Activated T-cell treated with anti-CD3 and anti-CD28 coated beads, Interleukin-2, amount 50 U/mL, for 1 hour (primary cell): ENCODE results near the gene MINDY3.
"Not testable (repeated sequence)": the region's sequence is repeated elsewhere in the genome, so short reads cannot be mapped to it uniquely, and the experiment has no call there.

Source experiments
- DNase-seq: peaks from one replicate; pipeline ENCODE4 v3.0.0-alpha.2; 2020

Gene MINDY3

DNA sequence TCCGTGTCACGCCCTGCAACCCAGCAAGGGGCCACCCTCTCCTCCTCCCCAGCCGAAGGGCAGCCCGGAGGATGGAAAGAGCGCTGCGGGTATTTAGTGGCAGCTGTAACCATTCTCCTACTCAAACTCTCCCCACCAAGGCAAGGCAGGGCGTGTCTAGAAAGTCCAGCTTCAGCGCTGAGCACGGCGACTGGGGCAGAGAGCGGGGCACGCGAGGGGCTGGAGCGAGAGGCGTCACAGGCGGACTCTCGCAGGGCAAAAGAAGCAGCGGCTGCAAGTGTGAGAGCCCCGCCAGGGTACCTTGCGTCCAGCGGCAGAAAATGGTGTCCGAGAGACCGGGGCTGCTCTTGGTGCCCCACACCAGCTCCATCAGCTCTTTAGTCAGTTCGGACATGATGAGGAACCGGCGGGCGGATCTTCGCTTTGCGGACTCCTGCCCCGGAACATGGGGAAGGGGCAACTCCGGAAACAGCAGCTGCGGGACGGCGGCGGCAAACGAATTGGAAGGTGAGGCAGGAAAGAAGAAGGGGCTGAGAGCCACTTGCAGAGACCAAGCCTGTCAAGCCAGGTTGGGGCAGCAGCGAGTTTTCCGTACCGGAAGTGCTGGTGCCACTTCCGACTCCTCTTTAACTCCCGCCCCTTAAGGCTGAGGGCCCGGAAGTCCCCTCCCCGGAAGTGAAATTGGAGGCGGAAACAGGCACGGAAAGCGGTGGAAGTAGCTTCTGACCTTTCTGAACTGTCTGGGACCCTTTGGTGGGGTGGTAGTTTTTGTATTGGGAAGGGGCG is at the start of gene MINDY3:
Gene MINDY3, minus strand, starts transcription at position 602 of the 786 bp plus-strand sequence. Its CDS starts 208 bp downstream, at position 394.
- peak; percentile 81 for DNase-seq

DNA sequence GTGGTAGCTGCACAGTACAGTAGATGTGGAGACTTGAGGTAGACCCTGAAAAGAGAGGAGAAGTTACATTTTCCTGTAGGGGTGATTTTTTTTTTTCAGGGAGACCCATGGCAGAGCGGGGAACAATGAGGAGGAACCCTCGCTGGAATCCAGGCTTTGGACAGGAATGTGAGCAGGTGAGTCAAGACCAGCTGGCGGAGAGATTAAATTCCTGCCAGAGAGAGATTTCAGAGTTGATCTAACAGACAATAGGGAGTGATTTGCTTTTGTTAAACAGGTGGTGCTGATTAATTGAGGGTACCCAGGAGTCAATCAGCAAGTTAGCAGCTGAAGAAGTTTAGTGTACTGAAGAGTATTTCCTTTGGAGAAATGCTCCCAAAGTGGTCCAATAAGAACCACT is 41.6 kb upstream of the MINDY3 start:
- no peak for DNase-seq

DNA sequence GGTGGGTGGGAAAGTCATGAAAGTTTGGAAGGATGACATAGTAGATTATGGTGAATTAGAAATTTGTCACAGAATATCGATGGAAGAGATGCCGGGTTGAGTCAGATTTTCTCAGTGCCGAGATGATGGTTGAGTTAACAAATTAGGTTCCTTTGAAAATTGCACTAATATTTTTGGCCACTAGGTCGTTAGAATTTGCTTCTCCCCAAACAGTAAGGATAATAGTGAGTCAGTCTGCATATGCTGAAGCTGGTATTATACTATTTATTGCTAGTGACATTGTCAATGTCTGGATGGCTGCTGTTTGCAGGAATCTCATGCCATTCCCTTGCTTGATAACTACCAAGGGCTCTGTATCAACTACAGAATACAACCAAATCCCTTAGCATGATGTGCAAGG is 37.7 kb upstream of the MINDY3 start:
- no peak for DNase-seq

DNA sequence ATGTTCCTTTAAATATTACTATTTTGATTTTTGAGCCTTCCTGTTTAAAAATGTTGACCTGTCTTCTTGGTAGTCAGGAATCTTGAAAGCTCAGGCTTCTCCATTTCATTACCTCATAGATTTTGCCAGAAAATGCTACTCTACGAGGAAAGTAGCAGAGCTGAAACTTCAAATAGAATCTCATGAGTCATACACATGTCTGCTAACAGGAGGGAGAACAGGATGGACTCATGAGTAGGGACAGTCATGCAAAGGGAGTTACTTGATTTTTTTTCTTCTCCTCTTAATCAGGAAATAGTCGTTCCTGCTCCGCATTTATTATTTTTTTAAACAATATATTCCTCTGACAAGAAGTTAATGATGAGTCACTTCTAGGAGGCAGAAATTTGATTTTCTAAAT is 37.0 kb upstream of the MINDY3 start:
- DNase-seq: no peak

DNA sequence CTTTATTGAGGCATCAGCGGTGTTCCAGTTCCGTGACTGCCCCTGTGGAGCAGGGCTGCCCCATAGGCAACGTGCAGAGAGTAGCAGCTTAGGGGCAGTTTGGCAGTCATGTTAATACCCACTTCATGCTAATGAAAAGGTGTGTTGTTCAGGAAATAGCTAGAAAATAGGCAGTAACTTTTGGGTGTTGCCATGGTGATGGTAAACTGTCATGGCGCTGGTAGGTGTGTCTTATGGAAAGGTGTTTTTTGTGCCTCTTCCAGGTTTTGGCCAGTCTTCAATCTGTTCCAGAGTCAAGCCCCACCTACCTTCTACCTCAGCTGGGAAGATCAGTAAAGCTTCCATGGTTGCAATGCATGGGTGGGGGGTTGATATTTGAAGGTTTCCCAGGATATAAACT is 36.3 kb upstream of the MINDY3 start:
- no peak for DNase-seq

DNA sequence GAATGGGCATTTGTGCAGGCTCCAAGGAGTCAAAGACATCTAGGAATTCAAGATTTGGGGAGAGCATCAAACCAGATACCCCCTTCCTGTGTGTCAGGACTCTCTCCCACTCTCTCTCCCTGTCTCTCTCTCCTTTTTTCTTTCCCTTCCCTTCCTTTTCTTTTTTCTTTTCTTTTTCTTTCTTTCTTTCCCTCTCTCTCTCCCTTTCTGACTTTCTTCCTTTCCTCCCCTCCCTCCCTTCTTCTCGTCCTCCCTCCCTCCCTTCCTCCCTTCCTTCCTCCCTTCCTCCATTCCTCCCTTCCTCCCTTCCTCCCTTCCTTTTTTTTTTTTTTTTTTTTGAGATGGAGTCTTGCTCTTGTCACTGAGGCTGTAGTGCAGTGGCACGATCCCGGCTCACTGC is 24.1 kb upstream of the MINDY3 start:
- no peak for DNase-seq

DNA sequence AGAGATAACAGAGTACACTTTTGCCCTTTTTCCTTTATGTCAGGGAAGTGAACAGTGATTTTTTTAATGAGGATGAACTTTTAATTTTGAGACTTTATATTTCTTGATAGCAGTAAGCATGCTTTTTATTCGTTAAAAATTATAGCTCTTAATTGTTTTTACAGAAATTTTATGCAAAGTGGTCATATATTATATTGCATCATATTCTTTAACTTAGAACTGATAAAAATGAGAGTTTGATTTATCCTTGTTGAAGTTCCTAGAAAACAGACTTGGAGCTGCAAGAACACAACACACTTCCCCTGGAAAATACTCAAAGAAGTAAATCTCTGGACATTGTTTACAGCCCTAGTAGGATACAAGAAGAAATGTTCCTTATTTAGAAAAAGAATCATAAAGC is 21.2 kb upstream of the MINDY3 start:
- DNase-seq: no peak

DNA sequence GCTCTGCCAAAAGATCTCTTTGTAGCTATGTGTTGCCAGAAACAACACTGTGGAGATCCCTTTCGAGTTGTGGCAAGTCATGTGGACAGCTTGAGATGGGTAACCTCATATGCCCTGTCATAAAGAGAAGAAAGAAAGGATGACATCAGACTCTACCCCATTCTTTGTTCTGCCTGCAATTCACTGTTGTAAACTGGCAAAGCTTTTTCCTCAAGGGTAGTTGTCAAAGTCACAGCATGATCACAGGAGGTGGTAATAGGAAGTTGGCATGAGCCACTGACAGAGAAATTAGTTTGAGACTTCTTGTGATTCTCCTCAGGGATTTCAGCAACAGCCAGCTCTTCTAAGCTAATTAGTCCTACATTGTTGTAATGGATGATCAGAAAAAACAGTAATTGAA is 19.4 kb upstream of the MINDY3 start:
- no peak for DNase-seq

DNA sequence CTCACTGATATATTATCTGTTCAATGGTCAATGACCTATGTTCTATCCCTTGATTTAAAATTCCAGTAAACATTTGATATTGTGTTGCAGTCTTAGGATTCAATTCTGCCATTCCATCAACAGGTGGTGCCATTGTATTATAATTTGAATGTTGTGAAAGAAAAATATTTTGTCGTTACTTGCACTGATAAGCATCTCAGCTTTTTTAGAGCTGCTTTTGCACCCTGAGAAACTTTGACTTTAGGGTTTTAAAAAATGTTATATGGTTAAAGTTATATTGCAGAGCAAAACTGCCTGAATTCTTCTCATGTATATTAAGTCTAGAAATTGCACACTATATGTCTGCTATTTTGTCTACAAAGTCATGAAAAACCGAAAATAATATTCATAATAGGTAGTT is 18.8 kb upstream of the MINDY3 start:
- no peak for DNase-seq

DNA sequence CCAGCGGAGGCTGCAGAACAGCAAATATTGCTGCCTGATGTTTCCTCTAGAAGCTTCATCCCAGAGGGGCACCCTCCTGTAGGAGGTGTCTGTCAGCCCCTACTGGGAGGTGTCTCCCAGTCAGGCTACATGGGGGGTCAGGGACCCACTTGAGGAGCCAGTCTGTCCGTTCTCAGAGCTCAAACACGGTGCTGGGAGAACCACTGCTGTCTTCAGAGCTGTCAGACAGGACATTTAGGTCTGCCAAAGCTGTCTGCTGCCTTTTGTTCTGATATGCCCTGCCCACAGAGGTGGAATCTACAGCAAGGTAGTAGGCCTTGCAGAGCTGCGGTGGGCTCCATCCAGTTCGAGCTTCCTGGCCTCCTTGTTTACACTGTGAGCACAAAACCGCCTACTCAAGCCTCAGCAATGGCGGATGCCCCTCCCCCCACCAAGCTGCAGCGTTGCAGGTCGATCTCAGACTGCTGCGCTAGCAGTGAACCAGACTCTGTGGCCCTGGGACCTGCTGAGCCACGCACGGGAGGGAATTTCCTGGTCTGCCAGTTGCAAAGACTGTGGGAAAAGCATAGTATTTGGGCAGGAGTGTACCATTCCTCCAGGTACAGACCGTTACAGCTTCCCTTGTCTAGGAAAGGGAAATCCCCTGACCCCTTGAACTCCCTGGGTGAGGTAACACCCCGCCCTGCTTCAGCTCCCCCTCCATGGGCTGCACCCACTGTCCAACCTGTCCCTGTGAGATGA is 17.7 kb upstream of the MINDY3 start:
- no peak for DNase-seq

DNA sequence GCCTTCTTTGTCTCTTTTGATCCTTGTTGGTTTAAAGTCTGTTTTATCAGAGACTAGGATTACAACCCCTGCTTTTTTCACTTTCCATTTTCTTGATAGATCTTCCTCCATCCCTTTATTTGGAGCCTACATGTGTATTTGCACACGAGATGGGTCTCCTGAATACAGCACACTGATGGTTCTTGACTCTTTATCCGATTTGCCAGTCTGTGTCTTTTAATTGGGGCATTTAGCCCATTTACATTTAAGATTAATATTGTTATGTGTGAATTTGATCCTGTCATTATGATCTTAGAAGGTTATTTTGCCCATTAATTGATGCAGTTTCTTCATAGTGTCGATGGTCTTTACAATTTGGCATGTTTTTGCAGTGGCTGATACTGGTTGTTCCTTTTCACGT is 16.0 kb upstream of the MINDY3 start:
- DNase-seq: not testable (repeated sequence)

DNA sequence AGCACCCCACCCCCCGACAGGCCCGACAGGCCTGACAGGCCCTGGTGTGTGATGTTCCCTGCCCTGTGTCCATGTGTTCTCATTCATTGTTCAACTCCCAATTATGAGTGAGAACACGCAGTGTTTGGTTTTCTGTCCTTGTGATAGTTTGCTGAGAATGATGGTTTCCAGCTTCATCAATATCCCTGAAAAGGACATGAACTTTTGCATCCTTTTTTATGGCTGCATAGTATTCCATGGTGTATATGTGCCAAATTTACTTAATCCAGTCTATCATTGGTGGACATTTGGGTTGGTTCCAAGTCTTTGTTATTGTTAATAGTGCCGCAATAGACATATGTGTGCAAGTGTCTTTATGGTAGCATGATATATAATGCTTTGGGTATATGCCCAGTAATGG is 12.3 kb upstream of the MINDY3 start:
- DNase-seq: not testable (repeated sequence)

DNA sequence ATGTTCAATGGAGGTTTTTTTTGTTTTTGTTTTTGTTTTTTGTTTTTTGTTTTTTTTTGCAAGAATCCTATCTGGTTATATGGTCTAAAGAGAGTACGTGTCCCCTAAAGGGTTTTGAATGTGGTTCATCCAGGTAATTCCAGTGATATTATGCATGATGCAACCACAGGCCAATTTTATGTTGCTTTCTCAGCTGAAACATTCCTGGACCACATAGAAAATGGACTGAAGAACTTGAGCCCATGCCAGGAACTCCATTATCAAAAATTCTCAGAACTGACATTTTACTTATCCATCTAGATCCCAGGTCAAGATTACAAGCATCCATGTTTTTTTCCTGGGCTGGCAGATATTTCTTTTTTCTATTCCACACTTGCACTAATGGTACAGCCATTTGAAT is 11.5 kb upstream of the MINDY3 start:
- no peak for DNase-seq

DNA sequence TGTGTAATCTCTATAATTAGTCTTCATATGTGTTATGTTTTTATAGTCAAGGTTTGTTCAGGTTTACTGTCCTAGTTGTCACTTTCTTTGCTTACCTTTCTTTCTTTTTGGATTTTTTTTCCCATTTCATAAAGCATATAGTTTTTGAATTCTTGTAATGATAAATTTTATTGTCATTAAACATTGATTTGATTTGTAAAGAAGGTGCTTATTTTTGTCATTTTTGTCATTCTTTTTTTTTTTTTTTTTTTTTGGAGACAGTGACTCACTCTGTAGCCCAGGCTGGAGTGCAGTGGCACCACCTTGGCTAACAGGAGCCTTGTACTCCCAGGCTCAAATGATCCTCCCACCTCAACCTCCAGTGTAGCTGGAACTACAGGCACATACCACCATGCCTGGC is 9.6 kb upstream of the MINDY3 start:
- no peak for DNase-seq

DNA sequence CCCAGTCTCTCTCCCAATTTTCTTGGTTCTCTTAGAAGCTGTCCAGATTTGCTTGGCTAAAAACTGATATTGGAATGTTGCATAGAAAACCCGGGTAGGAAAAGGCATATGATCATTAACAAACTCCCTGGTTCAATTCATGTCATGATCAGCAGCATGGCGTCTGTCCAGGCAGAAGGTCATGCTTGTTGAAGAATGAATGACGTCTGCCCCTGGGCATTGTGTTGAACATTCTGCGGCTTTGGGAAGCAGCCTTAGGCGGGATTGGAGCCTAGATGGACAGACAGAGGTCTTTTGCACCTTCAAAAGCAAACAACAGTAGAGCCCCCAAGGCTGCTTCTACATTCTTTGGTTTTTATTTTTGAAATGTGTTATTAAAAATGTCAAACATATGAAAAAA is 7.7 kb upstream of the MINDY3 start:
- no peak for DNase-seq

DNA sequence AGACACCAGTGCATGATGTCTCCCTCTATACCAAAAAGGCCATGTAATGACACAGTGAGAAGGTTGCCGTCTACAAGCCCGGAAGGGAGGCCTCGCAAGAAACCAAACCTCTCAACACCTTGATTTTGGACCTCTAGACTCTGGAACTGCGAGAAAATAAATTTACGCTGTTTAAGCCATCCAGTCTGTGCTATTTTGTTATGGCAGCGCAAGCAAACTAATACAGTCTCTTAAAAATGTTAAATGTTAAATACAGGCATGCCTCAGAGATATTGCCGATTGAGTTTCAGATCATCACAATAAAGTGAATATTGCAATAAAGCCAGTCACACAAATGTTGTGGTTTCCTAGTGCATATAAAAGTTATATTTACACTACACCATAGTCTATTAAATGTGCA is 5.0 kb upstream of the MINDY3 start:
- no peak for DNase-seq

DNA sequence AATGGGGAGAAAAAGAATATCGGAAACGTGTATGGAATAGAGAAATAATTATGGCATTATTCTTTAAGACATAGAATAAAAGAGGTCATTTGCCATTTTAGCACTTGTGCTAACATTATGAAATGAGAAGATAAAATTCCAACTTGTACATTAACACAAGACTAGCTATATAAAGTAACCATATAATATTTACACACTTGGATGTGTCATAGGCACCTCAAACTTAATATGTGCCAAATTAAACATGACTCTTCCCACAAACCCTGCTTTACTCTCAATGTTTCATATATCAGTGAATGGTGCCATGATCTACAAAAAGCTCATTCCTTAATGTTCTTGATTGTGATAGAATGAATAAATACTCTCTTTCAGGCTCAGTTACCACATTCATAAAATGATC is 4.1 kb upstream of the MINDY3 start:
- no peak for DNase-seq

DNA sequence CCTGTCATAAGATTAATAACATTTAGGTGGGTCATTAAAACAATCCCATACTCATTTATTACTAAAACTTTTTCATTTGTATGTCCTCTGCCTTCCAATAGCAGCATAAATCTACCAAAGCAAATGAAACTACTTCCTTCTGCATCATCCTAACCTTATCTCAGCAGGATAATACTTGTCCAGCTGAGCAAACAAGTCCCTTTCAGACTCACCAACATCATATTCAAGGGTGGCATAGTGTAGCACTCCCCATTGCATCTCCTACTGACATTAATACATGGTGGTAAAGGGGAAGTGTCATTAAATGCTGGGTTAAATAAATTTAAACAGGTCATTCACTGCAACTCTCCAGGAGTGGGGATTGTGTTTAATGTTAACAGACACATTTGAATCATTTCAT is 3.4 kb upstream of the MINDY3 start:
- no peak for DNase-seq

DNA sequence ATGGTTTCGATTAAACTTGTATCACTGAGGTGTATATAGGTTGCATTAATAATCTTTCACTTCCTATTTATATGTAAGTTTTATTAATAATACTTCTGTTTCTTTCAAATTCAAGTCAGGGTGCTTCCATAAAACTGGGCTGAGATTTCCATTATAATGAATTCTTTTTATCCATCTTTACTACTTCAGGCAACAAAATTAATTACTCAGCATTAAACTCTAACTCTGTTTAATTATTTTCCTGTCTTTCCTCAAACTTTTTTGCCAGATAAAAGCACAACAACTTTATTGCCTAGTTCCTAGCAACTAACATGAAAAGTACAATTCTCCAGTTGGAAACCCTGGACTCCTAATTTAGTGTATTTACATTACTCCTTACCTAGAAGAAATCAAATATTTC is 3.0 kb upstream of the MINDY3 start:
- no peak for DNase-seq

DNA sequence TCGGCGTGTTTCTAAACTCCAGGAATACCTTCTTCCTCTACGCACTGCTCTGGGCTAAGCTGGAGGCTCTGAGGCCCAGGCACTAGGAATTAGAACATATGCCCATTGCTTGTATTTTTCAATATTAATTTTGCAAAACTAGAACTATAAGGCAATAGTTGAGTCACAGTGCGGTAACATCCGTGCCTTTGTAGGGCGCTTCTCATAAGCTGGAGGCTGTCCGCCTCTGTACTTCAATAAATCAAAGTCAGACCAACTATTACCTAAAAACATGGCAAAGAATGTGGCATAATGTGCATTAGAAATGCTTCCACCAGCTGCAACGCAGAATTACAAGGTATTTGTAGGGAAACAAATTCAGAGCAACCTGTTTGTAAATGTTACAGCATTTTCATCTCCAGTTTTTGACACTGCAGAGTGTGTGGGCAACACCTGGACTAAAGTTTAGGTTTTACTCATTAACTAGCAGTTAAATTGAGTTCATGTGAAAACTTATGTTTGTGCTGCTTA is 440 bp upstream of the MINDY3 start:
- DNase-seq: no peak

DNA sequence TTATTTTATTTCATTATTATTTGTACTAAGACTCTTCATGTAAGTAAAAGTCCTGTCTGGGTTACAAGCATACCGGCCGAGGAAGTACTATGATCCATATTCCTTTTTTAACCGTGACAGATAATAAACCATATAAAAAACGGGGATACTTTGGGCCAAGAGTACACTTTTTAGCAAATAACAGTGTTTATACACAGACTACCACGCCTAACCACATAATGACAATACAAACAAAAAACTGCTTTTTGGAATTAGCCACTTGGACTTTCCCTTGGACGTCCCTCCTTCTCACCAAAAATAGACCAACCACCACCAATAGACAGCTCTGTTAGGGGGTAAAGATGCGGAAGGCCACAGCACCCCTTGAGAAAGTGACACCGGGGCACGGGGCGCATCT is 800 bp downstream of the MINDY3 start:
- DNase-seq: no peak

DNA sequence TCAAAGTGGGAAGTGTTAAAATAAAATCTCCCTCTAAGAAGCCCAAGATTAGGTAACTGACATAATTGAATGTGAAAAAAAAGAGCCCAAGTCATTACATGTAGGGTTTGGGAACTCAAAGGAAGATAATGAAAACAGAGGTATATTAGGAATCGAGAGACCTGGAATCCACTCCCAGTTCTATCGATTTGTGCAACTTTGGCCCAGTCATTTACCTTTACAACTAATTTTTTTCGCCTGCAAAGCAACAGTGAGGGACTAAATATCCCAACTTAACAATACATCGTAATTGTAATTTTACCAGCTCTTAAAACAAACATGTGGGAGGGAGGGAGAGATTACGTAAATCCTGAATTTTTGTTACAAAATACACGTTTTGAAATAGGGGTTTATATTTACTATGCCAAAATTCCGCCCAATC is 1.4 kb downstream of the MINDY3 start:
- DNase-seq: no peak

DNA sequence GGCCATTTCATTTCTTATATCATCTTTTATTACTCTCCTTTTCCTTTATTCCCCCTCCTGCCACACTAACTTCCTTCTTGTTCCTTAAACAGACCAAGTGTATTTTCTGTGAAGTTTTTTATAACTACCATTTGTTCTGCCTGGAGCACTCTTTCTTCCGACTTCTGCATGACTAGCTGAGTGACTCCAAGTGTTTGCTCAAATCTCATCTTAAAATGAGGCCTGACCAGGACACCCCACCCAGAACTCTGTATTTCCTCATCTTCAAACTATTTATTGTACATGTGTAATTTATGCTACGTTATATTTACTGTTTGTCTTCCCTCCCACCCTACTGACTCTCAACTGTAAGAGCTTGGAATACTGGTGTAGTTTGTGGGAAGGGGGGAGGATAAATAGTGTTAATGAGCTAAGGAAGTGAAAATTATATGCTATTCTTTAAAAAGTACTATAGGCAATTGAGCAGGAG is 3.2 kb downstream of the MINDY3 start:
- DNase-seq: no peak

DNA sequence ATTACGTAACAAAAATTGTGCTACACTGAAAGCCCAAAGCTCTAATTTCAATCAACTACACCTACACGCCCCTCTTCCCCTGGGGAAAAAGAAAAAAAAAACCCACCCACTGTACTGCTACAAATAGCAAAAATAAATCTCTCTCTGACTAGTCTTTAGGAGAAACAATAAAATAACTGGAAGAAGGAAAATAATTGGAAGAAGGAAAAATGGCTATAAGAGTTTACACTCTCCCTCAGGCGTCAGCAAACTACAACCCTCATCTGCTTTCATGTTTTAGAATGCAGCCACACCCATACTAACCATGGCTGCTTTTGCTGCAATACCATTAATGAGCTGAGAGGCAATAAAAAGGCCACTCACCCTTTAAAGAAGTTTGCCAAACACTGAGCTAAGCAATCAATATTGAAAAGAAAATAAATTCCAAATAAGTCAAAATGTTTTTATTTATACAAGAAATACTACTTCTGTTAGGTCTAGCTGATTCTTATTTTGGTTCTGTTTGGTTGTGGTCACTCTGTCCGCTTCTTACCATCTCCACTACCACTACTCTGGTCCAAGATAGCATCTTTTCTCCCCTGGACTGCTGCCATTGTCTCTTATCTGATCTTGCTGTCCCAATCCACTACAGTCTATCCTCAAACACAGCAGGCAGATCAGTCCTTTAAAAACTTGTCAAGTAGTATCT is 3.8 kb downstream of the MINDY3 start:
- no peak for DNase-seq
